Liver (tissue), 9 donors: Measurements from ENCODE around the gene RPS27A. TPM values are rescaled to one million over a fixed set of nuclear protein-coding genes. Genes with fewer than 3 reads are reported as not detected.
"Not testable (repeated sequence)": the region's sequence is repeated elsewhere in the genome, so short reads cannot be mapped to it uniquely, and the experiment has no call there.

Source experiments
- DNase-seq: peaks from one replicate; pipeline ENCODE4 v3.0.0-alpha.2; 2017; ENCODE audit warnings: low spot score
- H3K27ac ChIP-seq, 2 donors: one replicate each; pipeline ENCODE4 v1.7.0; 2013; ENCODE audit warnings: inconsistent platforms in 2 of 2, low read length in 2 of 2, control low read depth in 1 of 2, low read depth in 1 of 2, mild to moderate bottlenecking in 1 of 2
- H3K27me3 ChIP-seq, 4 donors: one replicate each; pipeline versions ENCODE4 v1.6.1 to v1.7.0; 2013; ENCODE audit warnings: low read length in 3 of 4, inconsistent platforms in 1 of 4, mild to moderate bottlenecking in 1 of 4, moderate library complexity in 1 of 4; ENCODE audit not compliant: control insufficient read depth in 4 of 4, insufficient read depth in 4 of 4
- H3K36me3 ChIP-seq, 4 donors: one replicate each; pipeline versions ENCODE4 v1.6.1 to v1.7.0; 2013; ENCODE audit warnings: low read length in 3 of 4, mild to moderate bottlenecking in 3 of 4, low read depth in 1 of 4, moderate library complexity in 1 of 4; ENCODE audit not compliant: control insufficient read depth in 4 of 4, insufficient read depth in 3 of 4
- H3K4me1 ChIP-seq, 4 donors: one replicate each; pipeline versions ENCODE4 v1.6.1 to v1.7.0; 2013; ENCODE audit warnings: low read length in 3 of 4, mild to moderate bottlenecking in 3 of 4, moderate library complexity in 1 of 4; ENCODE audit not compliant: control insufficient read depth in 4 of 4, insufficient read depth in 4 of 4
- H3K4me3 ChIP-seq, 3 donors: one replicate each; pipeline versions ENCODE4 v1.6.1 to v1.7.0; 2013; ENCODE audit warnings: low read length in 3 of 3, control low read depth in 1 of 3, low read depth in 1 of 3, mild to moderate bottlenecking in 1 of 3
- H3K9ac ChIP-seq, 2 donors: one replicate each; pipeline ENCODE4 v1.7.0; 2013; ENCODE audit warnings: low read length in 2 of 2, mild to moderate bottlenecking in 2 of 2, moderate library complexity in 2 of 2, control low read depth in 1 of 2, low read depth in 1 of 2
- H3K9me3 ChIP-seq, 4 donors: one replicate each; pipeline versions ENCODE4 v1.6.1 to v1.7.0; 2013; ENCODE audit warnings: low read length in 3 of 4; ENCODE audit not compliant: control insufficient read depth in 4 of 4
- EGR1 ChIP-seq, 2 donors: IDR thresholded peaks; 2 replicates each; pipeline ENCODE4 v1.6.1; 2016 to 2018; ENCODE audit warnings: antibody characterized with exemption in 2 of 2, low read depth in 2 of 2
- FOXA1 ChIP-seq: IDR thresholded peaks from 2 replicates; pipeline ENCODE4 v1.6.1; 2016; ENCODE audit warnings: antibody characterized with exemption
- FOXA2 ChIP-seq: IDR thresholded peaks from 2 replicates; pipeline ENCODE4 v1.6.1; 2016; ENCODE audit warnings: antibody characterized with exemption
- GABPA ChIP-seq, 2 donors: IDR thresholded peaks in 1 of 2; conservative IDR thresholded peaks in 1 of 2; 2 replicates each; pipeline ENCODE4 v1.6.1; 2016; ENCODE audit warnings: antibody characterized with exemption in 2 of 2, mild to moderate bottlenecking in 1 of 2, moderate library complexity in 1 of 2
- HNF4A ChIP-seq, 2 donors: conservative IDR thresholded peaks; 2 replicates each; pipeline ENCODE4 v1.6.1; 2016; ENCODE audit warnings: antibody characterized with exemption in 2 of 2, mild to moderate bottlenecking in 2 of 2
- HNF4G ChIP-seq: IDR thresholded peaks from 2 replicates; pipeline ENCODE4 v1.6.1; 2016; ENCODE audit warnings: antibody characterized with exemption
- JUND ChIP-seq, 2 donors: IDR thresholded peaks; 2 replicates each; pipeline ENCODE4 v1.6.1; 2016; ENCODE audit warnings: antibody characterized with exemption in 2 of 2
- NR2F2 ChIP-seq: IDR thresholded peaks from 2 replicates; pipeline ENCODE4 v1.6.1; 2016; ENCODE audit warnings: antibody characterized with exemption
- RAD21 ChIP-seq, 2 donors: IDR thresholded peaks; 2 replicates each; pipeline ENCODE4 v1.6.1; 2016; ENCODE audit warnings: antibody characterized with exemption in 2 of 2, mild to moderate bottlenecking in 2 of 2
- RXRA ChIP-seq, 2 donors: IDR thresholded peaks; 2 replicates each; pipeline ENCODE4 v1.6.1; 2017 to 2018; ENCODE audit warnings: antibody characterized with exemption in 2 of 2, mild to moderate bottlenecking in 1 of 2
- SP1 ChIP-seq: IDR thresholded peaks from 2 replicates; pipeline ENCODE4 v1.6.1; 2018; ENCODE audit warnings: antibody characterized with exemption, mild to moderate bottlenecking
- TAF1 ChIP-seq: conservative IDR thresholded peaks from 2 replicates; pipeline ENCODE4 v1.6.1; 2016; ENCODE audit warnings: antibody characterized with exemption, mild to moderate bottlenecking
- YY1 ChIP-seq: IDR thresholded peaks from 2 replicates; pipeline ENCODE4 v1.6.1; 2016; ENCODE audit warnings: antibody characterized with exemption, mild to moderate bottlenecking
- WGBS: extraction: QIAGEN DNeasy Blood & Tissue Kit; methylation state at CpG from one replicate; pipeline ENCODE4 v1.1.7; 2013; 5-methylcytosine and 5-hydroxymethylcytosine counted together
- polyA plus RNA-seq, 2 donors: library from polyadenylated mRNA; stranded (reverse) in 1 of 2; unstranded in 1 of 2; fragments of 200-250 nt in 1 of 2; fragments of >200 nt in 1 of 2; fragmentation: Nextera tagmentation in 1 of 2; extraction: Ambion mirVana in 1 of 2; gene quantifications; one replicate each; pipeline versions ENCODE4 v1.2.1 to v1.2.3, GENCODE V29; 2013 to 2015
- total RNA-seq, 2 donors: library from RNA; depleted of rRNA; stranded (reverse); fragments of >200 nt; gene quantifications; one replicate each; pipeline ENCODE4 v1.2.3, GENCODE V29; 2014
- TF ChIP-seq, protein P1 (sequence below): IDR thresholded peaks from 2 replicates; pipeline ENCODE4 v1.6.1; 2016; ENCODE audit warnings: antibody characterized with exemption
- TF ChIP-seq, protein P2 (sequence below): IDR thresholded peaks from 2 replicates; pipeline ENCODE4 v1.6.1; 2016; ENCODE audit warnings: antibody characterized with exemption
- TF ChIP-seq, protein P3 (sequence below): IDR thresholded peaks from 2 replicates; pipeline ENCODE4 v1.6.1; 2016; ENCODE audit warnings: antibody characterized with exemption, mild to moderate bottlenecking
- donor health status: healthy.
- donor health status: healthy.
- donor health status: healthy.
- donor health status: healthy.
- donor health status: healthy.

RPS27A gene
- total and polyA plus RNA-seq, 4 donors, result 225 to 655 (median 490) TPM

DNA sequence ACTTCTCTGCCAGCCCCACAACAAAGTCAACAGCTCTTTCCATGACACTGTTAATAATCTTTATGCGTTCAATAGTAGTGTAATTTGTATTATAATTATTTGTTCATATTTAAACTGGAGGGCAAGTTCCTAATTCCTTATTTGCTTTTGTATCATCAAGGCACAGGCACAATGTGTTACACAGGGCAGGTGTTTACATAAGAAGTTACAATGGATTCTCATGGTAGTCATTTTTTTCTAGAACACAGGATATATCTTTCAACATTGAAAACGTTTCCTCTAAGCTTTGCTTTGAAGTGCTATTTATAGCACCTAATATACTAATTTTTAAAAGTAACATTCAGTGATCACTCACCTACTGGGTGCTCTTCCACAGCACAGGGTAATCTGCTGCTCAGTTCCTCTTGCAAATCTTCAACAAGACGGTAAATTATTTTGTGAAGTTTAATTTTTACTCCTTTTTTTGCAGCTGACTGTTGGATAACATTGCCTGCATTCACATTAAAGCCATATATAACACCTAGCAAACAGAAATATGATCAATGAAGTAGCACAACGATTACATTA is 7.3 kb downstream of the RPS27A start:
- no peak for DNase-seq
- Histone ChIP-seq H3K4me3 (no peak overlapping the region), H3K27me3 (no peaks in the 10 kb centered on the region), H3K36me3 (peaks cover 8 to 48% (median 36%) of the 10 kb centered on the region in 4 donors), H3K4me1 (no peaks in the 10 kb centered on the region), H3K9ac (no peak overlapping the region), H3K9me3 (no peaks in the 10 kb centered on the region), H3K27ac (no peak overlapping the region)
- TF ChIP-seq, protein P1, sequence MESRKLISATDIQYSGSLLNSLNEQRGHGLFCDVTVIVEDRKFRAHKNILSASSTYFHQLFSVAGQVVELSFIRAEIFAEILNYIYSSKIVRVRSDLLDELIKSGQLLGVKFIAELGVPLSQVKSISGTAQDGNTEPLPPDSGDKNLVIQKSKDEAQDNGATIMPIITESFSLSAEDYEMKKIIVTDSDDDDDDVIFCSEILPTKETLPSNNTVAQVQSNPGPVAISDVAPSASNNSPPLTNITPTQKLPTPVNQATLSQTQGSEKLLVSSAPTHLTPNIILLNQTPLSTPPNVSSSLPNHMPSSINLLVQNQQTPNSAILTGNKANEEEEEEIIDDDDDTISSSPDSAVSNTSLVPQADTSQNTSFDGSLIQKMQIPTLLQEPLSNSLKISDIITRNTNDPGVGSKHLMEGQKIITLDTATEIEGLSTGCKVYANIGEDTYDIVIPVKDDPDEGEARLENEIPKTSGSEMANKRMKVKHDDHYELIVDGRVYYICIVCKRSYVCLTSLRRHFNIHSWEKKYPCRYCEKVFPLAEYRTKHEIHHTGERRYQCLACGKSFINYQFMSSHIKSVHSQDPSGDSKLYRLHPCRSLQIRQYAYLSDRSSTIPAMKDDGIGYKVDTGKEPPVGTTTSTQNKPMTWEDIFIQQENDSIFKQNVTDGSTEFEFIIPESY, result no peak
- no peak for TF ChIP-seq RAD21 (IDR thresholded peaks at IDR 0.05)
- TF ChIP-seq SP1, result no peak
- TF ChIP-seq NR2F2, result no peak
- TF ChIP-seq FOXA2, result no peak
- TF ChIP-seq RXRA (IDR thresholded peaks at IDR 0.05), result no peak
- no peak for TF ChIP-seq FOXA1
- TF ChIP-seq GABPA (IDR thresholded peaks at IDR 0.05 in 1 of 2, conservative IDR thresholded peaks at IDR 0.05 in 1 of 2), result no peak
- TF ChIP-seq HNF4G, result no peak
- TF ChIP-seq, protein P2, sequence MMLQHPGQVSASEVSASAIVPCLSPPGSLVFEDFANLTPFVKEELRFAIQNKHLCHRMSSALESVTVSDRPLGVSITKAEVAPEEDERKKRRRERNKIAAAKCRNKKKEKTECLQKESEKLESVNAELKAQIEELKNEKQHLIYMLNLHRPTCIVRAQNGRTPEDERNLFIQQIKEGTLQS, result no peak
- TF ChIP-seq, protein P3, sequence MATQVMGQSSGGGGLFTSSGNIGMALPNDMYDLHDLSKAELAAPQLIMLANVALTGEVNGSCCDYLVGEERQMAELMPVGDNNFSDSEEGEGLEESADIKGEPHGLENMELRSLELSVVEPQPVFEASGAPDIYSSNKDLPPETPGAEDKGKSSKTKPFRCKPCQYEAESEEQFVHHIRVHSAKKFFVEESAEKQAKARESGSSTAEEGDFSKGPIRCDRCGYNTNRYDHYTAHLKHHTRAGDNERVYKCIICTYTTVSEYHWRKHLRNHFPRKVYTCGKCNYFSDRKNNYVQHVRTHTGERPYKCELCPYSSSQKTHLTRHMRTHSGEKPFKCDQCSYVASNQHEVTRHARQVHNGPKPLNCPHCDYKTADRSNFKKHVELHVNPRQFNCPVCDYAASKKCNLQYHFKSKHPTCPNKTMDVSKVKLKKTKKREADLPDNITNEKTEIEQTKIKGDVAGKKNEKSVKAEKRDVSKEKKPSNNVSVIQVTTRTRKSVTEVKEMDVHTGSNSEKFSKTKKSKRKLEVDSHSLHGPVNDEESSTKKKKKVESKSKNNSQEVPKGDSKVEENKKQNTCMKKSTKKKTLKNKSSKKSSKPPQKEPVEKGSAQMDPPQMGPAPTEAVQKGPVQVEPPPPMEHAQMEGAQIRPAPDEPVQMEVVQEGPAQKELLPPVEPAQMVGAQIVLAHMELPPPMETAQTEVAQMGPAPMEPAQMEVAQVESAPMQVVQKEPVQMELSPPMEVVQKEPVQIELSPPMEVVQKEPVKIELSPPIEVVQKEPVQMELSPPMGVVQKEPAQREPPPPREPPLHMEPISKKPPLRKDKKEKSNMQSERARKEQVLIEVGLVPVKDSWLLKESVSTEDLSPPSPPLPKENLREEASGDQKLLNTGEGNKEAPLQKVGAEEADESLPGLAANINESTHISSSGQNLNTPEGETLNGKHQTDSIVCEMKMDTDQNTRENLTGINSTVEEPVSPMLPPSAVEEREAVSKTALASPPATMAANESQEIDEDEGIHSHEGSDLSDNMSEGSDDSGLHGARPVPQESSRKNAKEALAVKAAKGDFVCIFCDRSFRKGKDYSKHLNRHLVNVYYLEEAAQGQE, result no peak
- TF ChIP-seq JUND (IDR thresholded peaks at IDR 0.05), result no peak
- no peak for TF ChIP-seq EGR1 (IDR thresholded peaks at IDR 0.05; ENCODE audit: low read depth in 2 of 2)
- no peak for TF ChIP-seq HNF4A (conservative IDR thresholded peaks at IDR 0.05)
- 72% methylated on average over 4 of the region's 4 CpGs for WGBS

DNA sequence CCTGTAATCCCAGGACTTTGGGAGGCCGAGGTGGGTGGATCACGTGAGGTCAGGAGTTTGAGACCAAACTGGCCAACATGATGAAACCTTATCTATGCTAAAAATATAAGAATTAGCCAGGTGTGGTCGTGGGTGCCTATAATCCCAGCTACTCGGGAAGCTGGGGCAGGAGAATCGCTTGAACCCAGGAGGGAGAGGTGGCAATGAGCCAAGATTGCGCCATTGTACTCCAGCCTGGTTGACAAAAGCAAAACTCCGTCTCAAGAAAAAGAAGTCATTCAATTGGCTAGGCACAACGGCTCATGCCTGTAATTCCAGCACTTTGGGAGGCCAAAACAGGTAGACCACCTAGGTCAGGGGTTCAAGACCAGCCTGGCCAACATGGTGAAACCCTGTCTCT is 9.1 kb downstream of the RPS27A start:
- peaks cover 4 to 47% (median 28%) of the 10 kb centered on the region in 4 donors for H3K36me3 ChIP-seq
- not testable (repeated sequence) for H3K9ac ChIP-seq
- WGBS, result 94% methylated on average over 8 of the region's 8 CpGs

DNA sequence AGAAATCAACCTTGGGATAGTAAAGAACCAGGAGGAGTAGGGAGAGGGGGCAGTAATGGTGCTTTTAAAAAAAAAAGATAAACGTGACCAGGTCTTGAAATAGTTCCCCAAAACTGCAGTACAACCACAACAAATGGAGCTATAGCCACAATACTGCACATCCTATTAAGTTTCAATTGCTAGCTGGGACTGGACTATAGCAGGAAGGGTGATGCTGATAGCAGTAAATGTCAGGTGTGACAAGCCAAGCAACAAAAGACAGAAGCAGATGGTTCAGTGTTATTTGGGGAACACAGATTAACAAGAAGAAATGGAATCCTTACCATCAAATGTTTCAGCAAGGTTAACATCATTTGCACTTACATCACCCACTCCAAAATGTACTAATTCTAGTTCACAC is 10.1 kb downstream of the RPS27A start:
- Histone ChIP-seq H3K4me3 (no peak overlapping the region), H3K27me3 (no peaks in the 10 kb centered on the region), H3K27ac (no peak overlapping the region), H3K9me3 (no peaks in the 10 kb centered on the region), H3K4me1 (no peaks in the 10 kb centered on the region), H3K36me3 (peaks cover 4 to 48% (median 27%) of the 10 kb centered on the region in 4 donors), H3K9ac (no peak overlapping the region)
- DNase-seq, result no peak
- 77% methylated on average over 1 of the region's 1 CpG for WGBS
- TF ChIP-seq TAF1 (no peak), HNF4A (conservative IDR thresholded peaks at IDR 0.05) (no peak), RAD21 (IDR thresholded peaks at IDR 0.05) (no peak), EGR1 (IDR thresholded peaks at IDR 0.05; ENCODE audit: low read depth in 2 of 2) (no peak), SP1 (no peak), FOXA1 (no peak), HNF4G (no peak), RXRA (IDR thresholded peaks at IDR 0.05) (no peak), FOXA2 (no peak), YY1 (no peak), GABPA (IDR thresholded peaks at IDR 0.05 in 1 of 2, conservative IDR thresholded peaks at IDR 0.05 in 1 of 2) (no peak)
- TF ChIP-seq, protein P1, result no peak
- TF ChIP-seq, protein P3, result no peak

More for the DNA sequence above, 9.1 kb downstream of the RPS27A start:
- H3K27ac ChIP-seq, H3K4me1 ChIP-seq, H3K4me3 ChIP-seq, H3K27me3 ChIP-seq, H3K9me3 ChIP-seq, DNase-seq: not testable (repeated sequence)
